Subcutaneous adipose tissue (tissue), 4 donors: ENCODE data around the gene DDAH1. TPM values are rescaled to one million over a fixed set of nuclear protein-coding genes. Genes with fewer than 3 reads are reported as not detected.

Experiments
- CTCF ChIP-seq: fragments of 450-650 bp; IDR thresholded peaks from one replicate; pipeline ENCODE4 v1.5.1; 2016; ENCODE audit warnings: low read depth, mild to moderate bottlenecking, control low read depth, antibody characterized with exemption, moderate library complexity
- total RNA-seq, 4 donors: library from RNA; depleted of rRNA; stranded (reverse); fragments of >200 nt; gene quantifications; one replicate each; pipeline ENCODE4 v1.1.0, GENCODE V29; 2016

Gene DDAH1
- total RNA-seq, 4 donors from 2014 or later: 13.9 to 27.6 (median 14.3) TPM

- no peak for TF ChIP-seq CTCF
These were observed 138.1 kb downstream of the DDAH1 start for GRCh38 chr1:85326851-85327250.

GRCh38 chr1:85326336-85326735 is 138.6 kb downstream of the DDAH1 start:
- TF ChIP-seq CTCF: no peak

GRCh38 chr1:85325920-85326319 is 139.0 kb downstream of the DDAH1 start:
- no peak for TF ChIP-seq CTCF

- no peak for TF ChIP-seq CTCF
These were observed 141.2 kb downstream of the DDAH1 start for GRCh38 chr1:85323770-85324169.

- no peak for TF ChIP-seq CTCF
These were observed 142.3 kb downstream of the DDAH1 start for GRCh38 chr1:85322655-85323054.

- TF ChIP-seq CTCF: no peak
These were observed 143.6 kb downstream of the DDAH1 start for GRCh38 chr1:85321237-85321964.

GRCh38 chr1:85320371-85321131 is 144.4 kb downstream of the DDAH1 start:
- no peak for TF ChIP-seq CTCF
